Ovary (tissue), 9 donors: Measurements from ENCODE around the gene RAB31. TPM values are rescaled to one million over a fixed set of nuclear protein-coding genes. Genes with fewer than 3 reads are reported as not detected.

Source experiments
- DNase-seq, 5 donors: peaks; one replicate each; pipeline ENCODE4 v3.0.0-alpha.2; 2019 to 2020
- H3K27ac ChIP-seq, 2 donors: fragments of 200-600 bp; one replicate each; pipeline versions ENCODE4 v1.5.1 to v1.8.0; 2019 to 2022
- H3K27me3 ChIP-seq: fragments of 200-600 bp; one replicate; pipeline ENCODE4 v1.8.0; 2022
- H3K36me3 ChIP-seq: fragments of 200-600 bp; sonication (generic); one replicate; pipeline ENCODE4 v1.5.1; 2019
- H3K4me1 ChIP-seq: one replicate; pipeline ENCODE4 v1.8.1; 2013; ENCODE audit warnings: mild to moderate bottlenecking, moderate library complexity; ENCODE audit not compliant: insufficient read depth
- H3K4me3 ChIP-seq: fragments of 200-600 bp; sonication (generic); one replicate; pipeline ENCODE4 v1.5.1; 2017
- H3K9me3 ChIP-seq, 2 donors: fragments of 200-600 bp in 1 of 2; sonication (generic) in 1 of 2; one replicate each; pipeline versions ENCODE4 v1.5.1 to v1.8.1; 2013 to 2019; ENCODE audit warnings: mild to moderate bottlenecking in 1 of 2, moderate library complexity in 1 of 2
- CTCF ChIP-seq, 3 donors: fragments of 450-650 bp in 2 of 3; fragments of 200-600 bp in 1 of 3; IDR thresholded peaks; one replicate each; pipeline versions ENCODE4 v1.5.1 to v1.8.0; 2016 to 2022; ENCODE audit warnings: antibody characterized with exemption in 3 of 3, mild to moderate bottlenecking in 1 of 3
- EP300 ChIP-seq: sonication (generic); formaldehyde crosslinking; IDR thresholded peaks from one replicate; pipeline ENCODE4 v1.6.1; 2017; ENCODE audit warnings: antibody characterized with exemption
- POLR2A ChIP-seq: fragments of 450-650 bp; IDR thresholded peaks from one replicate; pipeline ENCODE4 v1.6.1; 2017; ENCODE audit warnings: antibody characterized with exemption, mild to moderate bottlenecking, moderate library complexity
- WGBS, 3 donors: extraction: QIAGEN DNeasy Blood & Tissue Kit in 1 of 3; methylation state at CpG; one replicate each; pipeline versions ENCODE4 v1.1.5 to v1.1.7; 2013 to 2017; 5-methylcytosine and 5-hydroxymethylcytosine counted together
- intact Hi-C, 4 donors: fragments of 100-400 bp; cut with DNase I; formaldehyde crosslinking; loops; one replicate each; pipeline versions ENCODE4 v1.11.0 to v1.15.1; 2022 to 2023
- polyA plus RNA-seq, 2 donors: library from polyadenylated mRNA; stranded (reverse); fragments of 200-250 nt in 1 of 2; fragments of 350-450 nt in 1 of 2; fragmentation: Illumina TruSeq in 1 of 2; extraction: RNeasy Lipid Tissue Mini Kit (QIAGEN cat#74804) in 1 of 2; gene quantifications; one replicate each; pipeline ENCODE4 v1.2.3, GENCODE V29; 2013 to 2014
- total RNA-seq, 7 donors: library from RNA; depleted of rRNA in 2 of 7; stranded (reverse); fragments of >200 nt in 2 of 7; fragmentation: NEBNext Ultra II Directional in 3 of 7; extraction: Animal tissue kit (Norgen Biotek cat#: 25700) in 3 of 7; gene quantifications; one replicate each; pipeline versions ENCODE4 v1.1.0 to v1.2.4, GENCODE V29; 2016 to 2023
- donor health status: DM: no; HTN: no; CAD: no; lungs with moderate emphysema.
- donor health status: DM: no; HTN: no; CAD: no.
- donor health status: Bipolar disorder and iron deficiency.
- donor health status: DM: yes; HTN: yes; CAD: no.
- donor health status: DM: no; HTN: no; CAD: no.
- donor health status: DM: yes; HTN: yes; CAD: no.

The RAB31 gene
- total and polyA plus RNA-seq, 9 donors = 37.9 to 188 (median 62.8) TPM

GRCh38 chr18:9825571-9826073 lies 117.5 kb downstream of the RAB31 start:
- H3K27me3 ChIP-seq = no peaks in the 10 kb centered on the region
- no peaks in the 10 kb centered on the region for H3K36me3 ChIP-seq
- TF ChIP-seq POLR2A (no peak), CTCF (IDR thresholded peaks at IDR 0.05) (no peak), EP300 (no peak)
- DNase-seq = no peak
- no peaks in the 10 kb centered on the region for H3K9me3 ChIP-seq
- WGBS, 3 donors = 43 to 48% (median 46%) methylated on average over 6 of the region's 6 CpGs
- no peak overlapping the region for H3K4me3 ChIP-seq
- intact Hi-C loops = no loop called here
- peaks cover 22% of the 10 kb centered on the region for H3K4me1 ChIP-seq
- H3K27ac ChIP-seq = peak overlapping the region in 1 of 2 donors; percentile 64

- no peak for DNase-seq
- TF ChIP-seq EP300 (no peak), POLR2A (no peak), CTCF (IDR thresholded peaks at IDR 0.05) (no peak)
- Histone ChIP-seq H3K27me3 (no peaks in the 10 kb centered on the region), H3K4me1 (peaks cover 25% of the 10 kb centered on the region), H3K9me3 (no peaks in the 10 kb centered on the region), H3K36me3 (no peaks in the 10 kb centered on the region), H3K27ac (no peak overlapping the region), H3K4me3 (no peak overlapping the region)
- WGBS, 3 donors = 92 to 97% (median 93%) methylated on average over 4 of the region's 4 CpGs
- intact Hi-C loops = no loop called here
These were observed 118.6 kb downstream of the RAB31 start for GRCh38 chr18:9826685-9827084.

- DNase-seq = no peak
- TF ChIP-seq EP300 = no peak
- TF ChIP-seq CTCF (IDR thresholded peaks at IDR 0.05) = no peak
- no peak for TF ChIP-seq POLR2A
- H3K36me3 ChIP-seq = no peaks in the 10 kb centered on the region
- no peak overlapping the region for H3K27ac ChIP-seq
- intact Hi-C loops = no loop called here
- no peaks in the 10 kb centered on the region for H3K9me3 ChIP-seq
- no peaks in the 10 kb centered on the region for H3K27me3 ChIP-seq
- no peak overlapping the region for H3K4me3 ChIP-seq
- 76 to 88% (median 87%) methylated on average over 7 of the region's 7 CpGs for WGBS, 3 donors
- H3K4me1 ChIP-seq = peaks cover 25% of the 10 kb centered on the region
These were observed 119.2 kb downstream of the RAB31 start for GRCh38 chr18:9827211-9827792.

GRCh38 chr18:9827793-9828505 lies 119.8 kb downstream of the RAB31 start:
- intact Hi-C loops = no loop called here
- peaks cover 25% of the 10 kb centered on the region for H3K4me1 ChIP-seq
- H3K9me3 ChIP-seq = no peaks in the 10 kb centered on the region
- no peak for TF ChIP-seq POLR2A
- no peak for TF ChIP-seq EP300
- no peak for TF ChIP-seq CTCF (IDR thresholded peaks at IDR 0.05)
- peak in 1 of 5 donors; percentile 66 for DNase-seq
- H3K27me3 ChIP-seq = no peaks in the 10 kb centered on the region
- no peaks in the 10 kb centered on the region for H3K36me3 ChIP-seq
- H3K27ac ChIP-seq = no peak overlapping the region
- 66 to 77% (median 76%) methylated on average over 14 of the region's 14 CpGs for WGBS, 3 donors
- H3K4me3 ChIP-seq = no peak overlapping the region
